H1 (cell line): ENCODE data around the gene DDX11. TPM values are rescaled to one million over a fixed set of nuclear protein-coding genes. Genes with fewer than 3 reads are reported as not detected.
"Not testable (repeated sequence)": the region's sequence is repeated elsewhere in the genome, so short reads cannot be mapped to it uniquely, and the experiment has no call there.

Source experiments
- CTCF ChIA-PET: fragments of 300-600 bp; sonication (Branson Sonifier 250); formaldehyde crosslinking; loops from one replicate; lab custom pipeline; 2021; ENCODE audit not compliant: partially characterized antibody; lab: Charles Lee
- POLR2A ChIA-PET: fragments of 300-600 bp; sonication (Branson Sonifier 250); formaldehyde crosslinking; loops from one replicate; lab custom pipeline; 2021; ENCODE audit warnings: inconsistent platforms; ENCODE audit not compliant: partially characterized antibody; lab: Charles Lee
- DNase-seq, 2 experiments: peaks; one replicate each; pipeline versions ENCODE4 v3.0.0 to v3.0.0-alpha.2; 2010 to 2022; ENCODE audit warnings: low spot score in 2 of 2, low read depth in 1 of 2, mixed read lengths in 1 of 2
- FAIRE-seq: peaks from 2 replicates; lab custom pipeline; 2011; peaks lifted over from hg19 to GRCh38; lab: Jason Lieb, UNC
- H2AFZ ChIP-seq: 2 replicates; pipeline ENCODE4 v1.8.1; 2012; ENCODE audit warnings: low read length, inconsistent platforms
- H2AK5ac ChIP-seq: 2 replicates; pipeline ENCODE4 v1.6.1; 2013; ENCODE audit warnings: low read depth, low read length
- H2BK120ac ChIP-seq: replicated peaks from 2 replicates; pipeline ENCODE3; 2013; ENCODE audit warnings: low read depth, low read length, inconsistent platforms
- H2BK12ac ChIP-seq: 2 replicates; pipeline ENCODE4 v1.6.1; 2013; ENCODE audit warnings: low read depth, low read length
- H2BK15ac ChIP-seq: 2 replicates; pipeline ENCODE4 v1.6.1; 2013; ENCODE audit warnings: low read length
- H2BK20ac ChIP-seq: 2 replicates; pipeline ENCODE4 v1.6.1; 2013; ENCODE audit warnings: low read length
- H2BK5ac ChIP-seq: 2 replicates; pipeline ENCODE4 v1.6.1; 2013; ENCODE audit warnings: low read depth, low read length
- H3K14ac ChIP-seq: 2 replicates; pipeline ENCODE4 v1.6.1; 2013; ENCODE audit warnings: inconsistent platforms; ENCODE audit not compliant: insufficient read length
- H3K18ac ChIP-seq: 2 replicates; pipeline ENCODE4 v1.6.1; 2013; ENCODE audit warnings: low read length; ENCODE audit errors: extremely low read depth
- H3K23ac ChIP-seq: 2 replicates; pipeline ENCODE4 v1.6.1; 2013; ENCODE audit warnings: inconsistent platforms; ENCODE audit not compliant: insufficient read length
- H3K23me2 ChIP-seq: 2 replicates; pipeline ENCODE4 v1.6.1; 2013; ENCODE audit warnings: low read depth, low read length
- H3K27ac ChIP-seq: 2 replicates; pipeline ENCODE4 v1.6.1; 2011; ENCODE audit warnings: low read depth, low read length, inconsistent platforms
- H3K27me3 ChIP-seq, 4 experiments: replicated peaks in 1 of 4; 1 replicate in 1 of 4; 2 replicates in 3 of 4; pipeline versions ENCODE4 v1.6.1 to v1.8.1; 2011 to 2013; ENCODE audit warnings: low read length in 3 of 4, mild to moderate bottlenecking in 3 of 4, inconsistent platforms in 2 of 4, mixed read lengths in 2 of 4, moderate library complexity in 1 of 4; ENCODE audit not compliant: control insufficient read depth in 3 of 4, insufficient read depth in 3 of 4; ENCODE audit errors: extremely low read depth in 1 of 4
- H3K36me3 ChIP-seq, 4 experiments: 2 replicates each; pipeline versions ENCODE4 v1.6.1 to v1.8.1; 2011 to 2013; ENCODE audit warnings: mild to moderate bottlenecking in 4 of 4, low read length in 3 of 4, moderate library complexity in 2 of 4, control low read depth in 1 of 4, inconsistent platforms in 1 of 4; ENCODE audit not compliant: insufficient read depth in 4 of 4, control insufficient read depth in 2 of 4
- H3K4ac ChIP-seq: replicated peaks from 2 replicates; pipeline ENCODE3; 2013; ENCODE audit warnings: low read length, low read depth, mixed read lengths, inconsistent platforms; ENCODE audit not compliant: insufficient read length
- H3K4me1 ChIP-seq, 4 experiments: replicated peaks in 1 of 4; 1 replicate in 1 of 4; 2 replicates in 3 of 4; pipeline versions ENCODE4 v1.6.1 to v1.8.1; 2011 to 2013; ENCODE audit warnings: low read length in 3 of 4, inconsistent platforms in 2 of 4, mixed read lengths in 1 of 4; ENCODE audit not compliant: insufficient read depth in 4 of 4, control insufficient read depth in 3 of 4
- H3K4me2 ChIP-seq, 2 experiments: 2 replicates each; pipeline versions ENCODE4 v1.6.1 to v1.8.1; 2011 to 2013; ENCODE audit warnings: low read depth in 2 of 2, low read length in 2 of 2, control low read depth in 1 of 2, inconsistent platforms in 1 of 2, mild to moderate bottlenecking in 1 of 2; ENCODE audit not compliant: insufficient read depth in 1 of 2
- H3K4me3 ChIP-seq, 4 experiments: fragments of 200-600, 300-600 bp in 1 of 4; sonication (generic), shearing (Covaris generic), sonication (Bioruptor Twin) in 1 of 4; 2 replicates each; pipeline versions ENCODE4 v1.5.1 to v1.8.1; 2011 to 2016; ENCODE audit warnings: low read length in 4 of 4, low read depth in 3 of 4, control low read depth in 2 of 4, inconsistent platforms in 2 of 4, mild to moderate bottlenecking in 2 of 4, mixed read lengths in 1 of 4, moderate library complexity in 1 of 4; ENCODE audit not compliant: insufficient read depth in 2 of 4; ENCODE audit errors: extremely low read depth in 1 of 4
- H3K56ac ChIP-seq: replicated peaks from 2 replicates; pipeline ENCODE3; 2013; ENCODE audit warnings: low read depth, mild to moderate bottlenecking, mixed read lengths, low read length, inconsistent platforms; ENCODE audit not compliant: insufficient read length
- H3K79me1 ChIP-seq: 2 replicates; pipeline ENCODE4 v1.6.1; 2013; ENCODE audit warnings: low read depth, low read length, control low read depth
- H3K79me2 ChIP-seq, 2 experiments: 2 replicates each; pipeline versions ENCODE4 v1.6.1 to v1.8.1; 2012 to 2013; ENCODE audit warnings: low read length in 2 of 2, mild to moderate bottlenecking in 2 of 2, inconsistent platforms in 1 of 2; ENCODE audit not compliant: insufficient read depth in 2 of 2, control insufficient read depth in 1 of 2
- H3K9ac ChIP-seq, 4 experiments: replicated peaks in 1 of 4; 1 replicate in 1 of 4; 2 replicates in 3 of 4; pipeline versions ENCODE4 v1.6.1 to v1.8.1; 2011 to 2013; ENCODE audit warnings: low read depth in 3 of 4, low read length in 3 of 4, control low read depth in 2 of 4, mild to moderate bottlenecking in 2 of 4, moderate library complexity in 2 of 4, inconsistent platforms in 1 of 4; ENCODE audit errors: extremely low read depth in 1 of 4
- H3K9me3 ChIP-seq, 2 experiments: 2 replicates each; pipeline versions ENCODE4 v1.6.1 to v1.8.1; 2012 to 2013; ENCODE audit warnings: mild to moderate bottlenecking in 2 of 2, moderate library complexity in 2 of 2, control low read depth in 1 of 2, inconsistent platforms in 1 of 2, low read depth in 1 of 2, low read length in 1 of 2, mixed read lengths in 1 of 2; ENCODE audit not compliant: insufficient read depth in 2 of 2
- H4K20me1 ChIP-seq, 2 experiments: replicated peaks in 1 of 2; 2 replicates each; pipeline versions ENCODE3 to v1.8.1; 2011 to 2013; ENCODE audit warnings: inconsistent platforms in 2 of 2, low read length in 2 of 2, mild to moderate bottlenecking in 1 of 2; ENCODE audit not compliant: insufficient read depth in 2 of 2, control insufficient read depth in 1 of 2
- H4K5ac ChIP-seq: 2 replicates; pipeline ENCODE4 v1.6.1; 2013; ENCODE audit warnings: low read length, low read depth, mixed read lengths, inconsistent platforms; ENCODE audit not compliant: insufficient read length
- H4K8ac ChIP-seq: 2 replicates; pipeline ENCODE4 v1.8.0; 2013; ENCODE audit warnings: mild to moderate bottlenecking, moderate library complexity, low read length, inconsistent platforms; ENCODE audit not compliant: insufficient read depth; ENCODE audit errors: extremely low read depth
- H4K91ac ChIP-seq: replicated peaks from 2 replicates; pipeline ENCODE3; 2013; ENCODE audit warnings: low read length, mixed read lengths, inconsistent platforms; ENCODE audit not compliant: insufficient read length
- WGBS, 2 experiments: shearing (Covaris generic) in 1 of 2; methylation state at CpG; one replicate each; pipeline versions ENCODE4 v1.1.6 to v1.1.7; 2013 to 2015; ENCODE audit warnings: low lambda C conversion rate in 2 of 2, mixed read lengths in 2 of 2, inconsistent platforms in 1 of 2, low coverage in 1 of 2, missing lambda C conversion rate in 1 of 2; ENCODE audit not compliant: insufficient replicate concordance in 2 of 2, insufficient coverage in 1 of 2, insufficient read length in 1 of 2; ENCODE audit errors: extremely low coverage in 1 of 2, missing lambda C conversion rate in 1 of 2; 5-methylcytosine and 5-hydroxymethylcytosine counted together
- polyA plus RNA-seq, 7 experiments: library from polyadenylated mRNA; depleted of rRNA in 3 of 7; stranded (reverse) in 5 of 7; unstranded in 2 of 7; fragments of >200 nt in 5 of 7; fragments of 200-250 nt in 2 of 7; gene quantifications; 1 replicate in 5 of 7; 2 replicates in 1 of 7; 4 replicates in 1 of 7; pipeline versions ENCODE4 v1.2.1 to v1.2.3, GENCODE V29; 2011 to 2013; ENCODE audit warnings: missing spikeins in 2 of 7, mixed read lengths in 2 of 7
- total RNA-seq: library from RNA; stranded (reverse); fragmentation: NEBNext Ultra II Directional; extraction: Animal tissue kit (Norgen Biotek cat#: 25700); gene quantifications from 2 replicates; pipeline ENCODE4 v1.2.1, GENCODE V29; 2021

The DDX11 gene
- total and polyA plus RNA-seq, 2 of the 8 experiments (the other 6 are each of a cell fraction or from before 2014, with no cell fraction given), result 61.6 to 141 TPM

DNA sequence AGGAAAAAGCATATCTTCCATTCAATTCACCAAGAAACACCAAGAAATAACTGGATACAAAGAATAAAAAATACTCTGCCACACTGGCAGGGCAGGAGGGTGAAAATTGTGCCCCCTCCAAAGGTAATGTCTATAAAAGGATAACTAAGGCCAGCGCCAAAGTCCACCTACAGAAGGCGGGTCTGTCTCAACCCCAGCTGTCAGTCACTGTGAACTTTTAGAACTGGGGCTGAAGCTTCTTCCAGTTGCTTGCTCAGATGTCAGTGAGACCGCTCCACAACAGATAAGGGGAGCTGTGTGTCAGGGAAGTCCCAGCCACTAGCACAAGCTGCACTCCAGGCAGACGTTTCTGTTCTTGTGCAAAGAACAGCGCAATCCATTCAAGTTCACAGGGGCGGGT lies 36.1 kb downstream of the DDX11 start:
- WGBS, 2 experiments, result 80% methylated on average over 6 of the region's 6 CpGs; no CpG with 5 or more reads in 1 of the 2 experiments
- H3K4me2 ChIP-seq, H3K18ac ChIP-seq, H4K20me1 ChIP-seq, H4K91ac ChIP-seq, H2AK5ac ChIP-seq, H4K5ac ChIP-seq, FAIRE-seq, H2BK20ac ChIP-seq, H2BK120ac ChIP-seq, H3K14ac ChIP-seq, H2BK15ac ChIP-seq, H2AFZ ChIP-seq, H3K4me3 ChIP-seq, H3K27ac ChIP-seq, H3K4me1 ChIP-seq, H3K4ac ChIP-seq, H3K9ac ChIP-seq, H4K8ac ChIP-seq, H3K23ac ChIP-seq, H3K27me3 ChIP-seq, H2BK12ac ChIP-seq, H3K56ac ChIP-seq, H3K79me1 ChIP-seq, H3K23me2 ChIP-seq, H3K79me2 ChIP-seq, POLR2A ChIA-PET, CTCF ChIA-PET, H2BK5ac ChIP-seq, DNase-seq, H3K36me3 ChIP-seq, H3K9me3 ChIP-seq: not testable (repeated sequence)

DNA sequence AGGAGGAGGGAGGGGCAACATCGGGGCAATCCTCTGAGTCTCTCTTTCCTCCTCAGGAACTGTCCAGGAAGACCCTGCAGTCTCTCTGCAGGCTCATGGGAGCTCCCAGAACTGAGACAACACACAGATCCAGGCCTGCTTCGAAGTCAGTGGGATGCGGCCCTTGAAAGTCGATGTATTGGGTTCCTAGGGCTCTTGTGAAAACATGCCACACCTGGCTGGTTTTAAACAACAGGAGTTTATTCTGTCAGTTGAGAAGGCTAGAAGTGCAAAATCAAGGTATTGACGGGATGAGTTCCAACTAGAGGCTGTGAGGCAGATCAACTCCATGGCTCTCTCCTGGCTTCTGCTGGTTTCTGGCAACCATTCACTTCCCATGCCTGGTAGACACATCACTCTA lies 36.6 kb downstream of the DDX11 start:
- H3K4me2 ChIP-seq, H3K27ac ChIP-seq, H2AK5ac ChIP-seq, H3K4ac ChIP-seq, POLR2A ChIA-PET, H3K79me1 ChIP-seq, H3K27me3 ChIP-seq, H2BK12ac ChIP-seq, H3K9me3 ChIP-seq, H2BK5ac ChIP-seq, H3K56ac ChIP-seq, H3K14ac ChIP-seq, H3K23me2 ChIP-seq, H2BK120ac ChIP-seq, H4K20me1 ChIP-seq, H2BK15ac ChIP-seq, H3K36me3 ChIP-seq, H4K5ac ChIP-seq, CTCF ChIA-PET, H3K79me2 ChIP-seq, H4K8ac ChIP-seq, H3K9ac ChIP-seq, H4K91ac ChIP-seq, H3K18ac ChIP-seq, DNase-seq, H3K23ac ChIP-seq, H2BK20ac ChIP-seq, H3K4me1 ChIP-seq, FAIRE-seq, H2AFZ ChIP-seq, H3K4me3 ChIP-seq: not testable (repeated sequence)
- WGBS, 2 experiments, result 88% methylated on average over 4 of the region's 5 CpGs; no CpG with 5 or more reads in 1 of the 2 experiments
